Fibroblast of pulmonary artery (primary cell): ENCODE data around the gene TEN1.
"Not testable (repeated sequence)": the region's sequence is repeated elsewhere in the genome, so short reads cannot be mapped to it uniquely, and the experiment has no call there.

Experiments used
- DNase-seq: peaks from one replicate; pipeline ENCODE4 v3.0.0-alpha.2; 2010; ENCODE audit warnings: low read depth
- H3K4me3 ChIP-seq: replicated peaks from 2 replicates; pipeline ENCODE4 v1.5.1; 2011; ENCODE audit warnings: low read depth, mild to moderate bottlenecking, control low read depth, low read length, moderate library complexity
- CTCF ChIP-seq: IDR thresholded peaks from 2 replicates; pipeline ENCODE4 v1.5.1; 2011; ENCODE audit warnings: mild to moderate bottlenecking, control low read depth, low read length, inconsistent platforms; ENCODE audit errors: missing control alignments

Gene TEN1

GRCh38 chr17:75959051-75959838 is 19.8 kb upstream of the TEN1 start:
- TF ChIP-seq CTCF: no peak
- no peak overlapping the region for H3K4me3 ChIP-seq
- peak; percentile 14 for DNase-seq

GRCh38 chr17:75959839-75960511 is 19.1 kb upstream of the TEN1 start:
- no peak for TF ChIP-seq CTCF
- H3K4me3 ChIP-seq: no peak overlapping the region
- DNase-seq: no peak

- no peak for DNase-seq
- TF ChIP-seq CTCF: no peak
- no peak overlapping the region for H3K4me3 ChIP-seq
These were observed 13.6 kb upstream of the TEN1 start for GRCh38 chr17:75965468-75965867.

- not testable (repeated sequence) for DNase-seq, H3K4me3 ChIP-seq
These were observed 10.0 kb upstream of the TEN1 start for GRCh38 chr17:75969044-75969443.

GRCh38 chr17:75970011-75970523 is 9.0 kb upstream of the TEN1 start:
- peak; percentile 58 for DNase-seq
- TF ChIP-seq CTCF: no peak
- H3K4me3 ChIP-seq: no peak overlapping the region

GRCh38 chr17:75970626-75971025 is 8.4 kb upstream of the TEN1 start:
- no peak overlapping the region for H3K4me3 ChIP-seq
- no peak for DNase-seq
- TF ChIP-seq CTCF: no peak

- H3K4me3 ChIP-seq, DNase-seq: not testable (repeated sequence)
These were observed 3.9 kb upstream of the TEN1 start for GRCh38 chr17:75975187-75975586.

GRCh38 chr17:75975757-75976174 is 3.3 kb upstream of the TEN1 start:
- no peak for TF ChIP-seq CTCF
- peak overlapping the region; percentile 10 for H3K4me3 ChIP-seq
- no peak for DNase-seq
